HG03175 (cell line): ENCODE data around the gene SPDYE9.
"Not testable (repeated sequence)": the region's sequence is repeated elsewhere in the genome, so short reads cannot be mapped to it uniquely, and the experiment has no call there.

Experiments used
- ATAC-seq: cut with Tn5 transposase; IDR thresholded peaks from one replicate; pipeline ENCODE4 v1.9.1; 2021; ENCODE audit warnings: mild to moderate bottlenecking, moderate library complexity; ENCODE audit not compliant: unreplicated experiment

Gene SPDYE9

DNA sequence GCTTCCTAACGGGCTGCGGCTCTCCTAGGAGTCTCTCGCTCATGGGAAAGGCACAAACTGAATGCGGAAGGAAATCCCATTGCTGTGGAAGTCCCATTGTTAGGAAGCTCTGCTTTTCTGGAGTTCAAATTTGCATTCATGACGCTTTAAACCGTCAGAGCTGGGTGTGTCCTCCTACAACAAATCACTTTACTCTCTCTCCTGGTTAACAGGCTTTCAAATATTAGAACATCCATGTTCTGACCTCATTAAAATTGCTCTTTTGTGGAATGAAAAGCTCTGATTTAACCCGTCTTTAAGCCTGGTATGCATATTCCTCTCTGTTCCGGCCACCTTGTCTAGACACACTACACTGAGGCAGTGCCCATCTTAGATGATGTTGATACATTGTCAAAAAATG is at the start of gene SPDYE9:
TSS of gene SPDYE9 (minus strand) at position 101 of the 400 bp plus-strand sequence. CDS start 1,800 bp downstream, outside the sequence.
- ATAC-seq, result not testable (repeated sequence)

- ATAC-seq, result not testable (repeated sequence)
Observed at GRCh38 chr7:73134866-73135265, 49.0 kb upstream of the SPDYE9 start.

DNA sequence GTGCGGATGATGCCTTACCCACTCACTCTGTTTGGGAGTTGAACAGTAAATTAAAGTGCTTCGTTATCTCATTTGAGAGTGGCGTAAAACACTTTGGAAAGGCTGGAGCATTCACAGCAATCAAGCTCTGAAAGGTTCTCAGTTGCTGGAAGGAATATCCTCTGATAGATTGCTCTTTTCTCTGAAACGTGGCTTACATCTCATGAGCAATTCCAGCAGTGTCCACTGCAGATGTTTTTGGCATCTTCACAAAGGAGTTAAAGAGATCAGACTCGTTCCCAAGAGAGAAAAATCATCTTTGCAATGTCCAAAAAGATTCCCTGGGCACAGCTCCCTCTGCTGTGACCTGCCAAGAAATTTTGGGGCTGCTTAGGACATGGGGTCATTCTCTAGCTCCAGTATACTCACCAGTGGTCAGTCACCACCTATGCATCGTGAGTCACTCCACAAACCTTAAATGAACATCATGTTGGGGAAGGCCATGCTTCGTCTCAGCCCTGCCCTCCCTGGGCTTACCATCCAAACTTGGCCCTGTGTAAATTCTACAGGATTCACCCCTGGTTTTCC is 46.9 kb upstream of the SPDYE9 start:
- ATAC-seq, result not testable (repeated sequence)

- not testable (repeated sequence) for ATAC-seq
Observed at GRCh38 chr7:73130612-73131011, 44.8 kb upstream of the SPDYE9 start.

- ATAC-seq, result not testable (repeated sequence)
Observed at GRCh38 chr7:73124126-73124525, 38.3 kb upstream of the SPDYE9 start.

GRCh38 chr7:73122778-73123447 is 37.1 kb upstream of the SPDYE9 start:
- not testable (repeated sequence) for ATAC-seq

DNA sequence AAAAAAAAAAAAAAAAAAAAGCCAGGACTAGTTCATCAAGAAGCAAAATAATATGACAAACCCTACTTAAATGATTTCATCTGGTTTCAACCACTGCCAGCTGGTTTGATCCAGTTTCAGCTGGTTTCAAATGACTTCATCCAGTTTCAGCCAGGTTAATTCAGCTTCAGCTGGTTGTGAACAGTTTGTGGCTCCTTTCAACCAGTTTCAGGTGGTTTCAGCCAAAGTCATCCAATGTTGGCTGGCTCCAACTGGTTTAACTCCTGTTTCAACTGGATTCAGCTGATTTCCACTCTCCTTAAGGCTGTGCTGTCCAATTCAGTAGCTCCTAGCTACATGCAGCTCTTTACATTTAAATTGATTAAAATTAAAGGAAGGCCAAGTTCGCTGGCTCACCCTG is 32.3 kb upstream of the SPDYE9 start:
- ATAC-seq, result not testable (repeated sequence)

DNA sequence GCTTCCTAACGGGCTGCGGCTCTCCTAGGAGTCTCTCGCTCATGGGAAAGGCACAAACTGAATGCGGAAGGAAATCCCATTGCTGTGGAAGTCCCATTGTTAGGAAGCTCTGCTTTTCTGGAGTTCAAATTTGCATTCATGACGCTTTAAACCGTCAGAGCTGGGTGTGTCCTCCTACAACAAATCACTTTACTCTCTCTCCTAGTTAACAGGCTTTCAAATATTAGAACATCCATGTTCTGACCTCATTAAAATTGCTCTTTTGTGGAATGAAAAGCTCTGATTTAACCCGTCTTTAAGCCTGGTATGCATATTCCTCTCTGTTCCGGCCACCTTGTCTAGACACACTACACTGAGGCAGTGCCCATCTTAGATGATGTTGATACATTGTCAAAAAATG is 28.0 kb downstream of the SPDYE9 start, which contains the start of gene SPDYE11:
TSS of gene SPDYE11 (minus strand) at position 101 of the 400 bp plus-strand sequence. CDS start 1,800 bp downstream, outside the sequence.
- not testable (repeated sequence) for ATAC-seq

DNA sequence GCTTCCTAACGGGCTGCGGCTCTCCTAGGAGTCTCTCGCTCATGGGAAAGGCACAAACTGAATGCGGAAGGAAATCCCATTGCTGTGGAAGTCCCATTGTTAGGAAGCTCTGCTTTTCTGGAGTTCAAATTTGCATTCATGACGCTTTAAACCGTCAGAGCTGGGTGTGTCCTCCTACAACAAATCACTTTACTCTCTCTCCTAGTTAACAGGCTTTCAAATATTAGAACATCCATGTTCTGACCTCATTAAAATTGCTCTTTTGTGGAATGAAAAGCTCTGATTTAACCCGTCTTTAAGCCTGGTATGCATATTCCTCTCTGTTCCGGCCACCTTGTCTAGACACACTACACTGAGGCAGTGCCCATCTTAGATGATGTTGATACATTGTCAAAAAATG is 56.2 kb downstream of the SPDYE9 start, which contains the start of gene SPDYE8:
TSS of gene SPDYE8 (minus strand) at position 101 of the 400 bp plus-strand sequence. CDS start 1,800 bp downstream, outside the sequence.
- not testable (repeated sequence) for ATAC-seq
